Measurements from ENCODE around the gene EXOSC2.

Gene EXOSC2

GRCh38 chr9:130713286-130713960, 19.8 kb downstream of the EXOSC2 start:
- Histone ChIP-seq H4K20me1 (ENCODE audit: insufficient read depth, low read length) (no peaks in the 10 kb centered on the region), H3K4me2 (ENCODE audit: low read length) (peak overlapping the region; percentile 97), H3K4me3 (ENCODE audit: low read length) (peak overlapping the region; percentile 86), H3K9ac (ENCODE audit: low read length) (peak overlapping the region; percentile 71), H3K79me2 (ENCODE audit: low read length) (peaks cover 44% of the 10 kb centered on the region), H3K4me1 (ENCODE audit: low read length) (peaks cover 23% of the 10 kb centered on the region), H3K27me3 (ENCODE audit: low read depth, low read length) (no peaks in the 10 kb centered on the region), H3K36me3 (replicated peaks; ENCODE audit: low read depth, low read length) (peaks cover 4% of the 10 kb centered on the region), H3K9me3 (ENCODE audit: insufficient read depth, low read length) (no peaks in the 10 kb centered on the region), H2AFZ (ENCODE audit: low read depth, low read length) (0 out of 2 replicates have a peak overlapping the region, but pooled peaks have one; percentile 73), H3K27ac (ENCODE audit: low read length) (peak overlapping the region; percentile 80)
- TF ChIP-seq CTCF (IDR thresholded peaks at IDR 0.05; ENCODE audit: low read depth, low read length) (peak; percentile 33), EZH2phosphoT487 (IDR thresholded peaks at IDR 0.05; ENCODE audit: low read depth) (no peak)

DNA sequence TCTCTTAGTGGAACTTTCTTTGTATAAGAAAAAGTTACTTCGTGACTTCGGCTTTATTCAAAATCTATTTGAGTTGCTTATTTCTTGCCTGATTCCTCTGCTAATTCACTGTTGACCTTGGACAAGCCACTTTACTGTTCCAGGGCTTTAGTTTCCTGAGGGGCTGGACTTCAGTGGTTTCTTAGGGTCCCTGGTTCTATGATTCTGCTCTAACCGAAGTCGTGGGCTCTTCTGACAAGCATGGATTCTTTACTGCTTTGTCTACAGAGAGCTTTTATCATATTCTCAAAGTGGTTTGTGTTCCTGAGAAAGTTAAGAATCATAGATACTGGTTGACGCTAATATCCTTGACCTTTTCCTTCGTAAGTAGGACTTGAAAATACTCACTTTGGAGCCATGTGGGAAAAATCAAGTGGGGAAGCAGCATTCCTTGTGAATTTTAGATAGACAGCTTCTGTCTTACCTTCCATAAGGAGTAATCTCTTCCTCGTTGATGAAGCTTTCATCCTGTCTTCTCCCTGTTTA, 21.1 kb downstream of the EXOSC2 start:
- Histone ChIP-seq H4K20me1 (ENCODE audit: insufficient read depth, low read length) (no peaks in the 10 kb centered on the region), H2AFZ (ENCODE audit: low read depth, low read length) (no peak overlapping the region), H3K4me2 (ENCODE audit: low read length) (peak overlapping the region; percentile 97), H3K4me3 (ENCODE audit: low read length) (peak overlapping the region; percentile 86), H3K9me3 (ENCODE audit: insufficient read depth, low read length) (no peaks in the 10 kb centered on the region), H3K79me2 (ENCODE audit: low read length) (peaks cover 51% of the 10 kb centered on the region), H3K27ac (ENCODE audit: low read length) (no peak overlapping the region), H3K36me3 (replicated peaks; ENCODE audit: low read depth, low read length) (no peaks in the 10 kb centered on the region), H3K27me3 (ENCODE audit: low read depth, low read length) (no peaks in the 10 kb centered on the region), H3K4me1 (ENCODE audit: low read length) (peaks cover 23% of the 10 kb centered on the region), H3K9ac (ENCODE audit: low read length) (no peak overlapping the region)
- TF ChIP-seq CTCF (IDR thresholded peaks at IDR 0.05; ENCODE audit: low read depth, low read length) = no peak
- TF ChIP-seq EZH2phosphoT487 (IDR thresholded peaks at IDR 0.05; ENCODE audit: low read depth) = no peak

DNA sequence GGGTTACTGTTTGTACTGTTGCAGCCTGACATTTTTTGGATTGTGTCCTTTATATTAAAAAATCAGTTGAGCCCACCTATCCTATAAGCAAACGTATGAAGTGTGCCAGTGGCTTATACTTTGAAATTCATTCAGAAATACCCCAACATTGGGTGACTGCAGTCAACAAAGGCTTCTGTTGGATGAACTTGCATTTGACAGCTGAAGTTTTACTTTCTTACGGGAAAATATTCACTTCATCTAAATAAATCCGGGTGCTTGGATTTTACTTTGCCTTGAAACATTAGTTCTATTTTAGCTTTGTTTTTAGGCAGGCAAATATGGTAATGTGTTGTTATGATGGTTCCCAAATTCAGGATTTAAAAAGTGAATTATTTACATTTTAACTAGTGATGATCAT, 21.7 kb downstream of the EXOSC2 start:
- H3K4me1 ChIP-seq (ENCODE audit: low read length) = peaks cover 23% of the 10 kb centered on the region
- H3K79me2 ChIP-seq (ENCODE audit: low read length) = peaks cover 56% of the 10 kb centered on the region
- H3K27me3 ChIP-seq (ENCODE audit: low read depth, low read length) = no peaks in the 10 kb centered on the region
- H4K20me1 ChIP-seq (ENCODE audit: insufficient read depth, low read length) = no peaks in the 10 kb centered on the region
- no peaks in the 10 kb centered on the region for H3K9me3 ChIP-seq (ENCODE audit: insufficient read depth, low read length)
- H3K4me2 ChIP-seq (ENCODE audit: low read length) = peak overlapping the region; percentile 97
- no peak overlapping the region for H3K9ac ChIP-seq (ENCODE audit: low read length)
- no peak overlapping the region for H2AFZ ChIP-seq (ENCODE audit: low read depth, low read length)
- H3K36me3 ChIP-seq (replicated peaks; ENCODE audit: low read depth, low read length) = no peaks in the 10 kb centered on the region
- TF ChIP-seq EZH2phosphoT487 (IDR thresholded peaks at IDR 0.05; ENCODE audit: low read depth) (no peak), CTCF (IDR thresholded peaks at IDR 0.05; ENCODE audit: low read depth, low read length) (no peak)
- peak overlapping the region; percentile 86; the same call in 1 of the 2 replicates for H3K4me3 ChIP-seq (ENCODE audit: low read length)
- no peak overlapping the region for H3K27ac ChIP-seq (ENCODE audit: low read length)

DNA sequence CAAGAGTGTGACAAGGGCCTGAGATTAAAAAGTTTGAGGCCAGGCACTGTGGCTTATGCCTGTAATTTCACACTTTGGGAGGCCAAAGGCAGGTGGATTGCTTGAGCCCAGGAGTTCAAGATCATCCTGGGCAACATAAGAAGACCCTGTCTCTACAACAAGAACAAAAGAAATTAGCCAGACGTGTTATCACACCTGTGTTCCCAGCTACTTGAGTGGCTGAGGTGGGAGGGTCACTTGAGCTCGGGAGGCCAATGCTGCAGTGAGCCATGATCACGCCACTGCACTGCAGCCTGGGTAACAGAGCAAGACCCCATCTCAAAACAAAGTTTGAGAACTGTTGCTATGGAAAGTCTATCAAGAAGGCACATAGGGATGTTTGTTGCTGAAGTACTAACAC, 25.0 kb downstream of the EXOSC2 start:
- Histone ChIP-seq H3K4me1 (ENCODE audit: low read length) (peaks cover 20% of the 10 kb centered on the region), H3K36me3 (replicated peaks; ENCODE audit: low read depth, low read length) (no peaks in the 10 kb centered on the region), H3K9me3 (ENCODE audit: insufficient read depth, low read length) (no peaks in the 10 kb centered on the region), H3K4me2 (ENCODE audit: low read length) (no peak overlapping the region), H3K4me3 (ENCODE audit: low read length) (no peak overlapping the region), H3K27me3 (ENCODE audit: low read depth, low read length) (no peaks in the 10 kb centered on the region), H3K27ac (ENCODE audit: low read length) (no peak overlapping the region), H2AFZ (ENCODE audit: low read depth, low read length) (no peak overlapping the region), H4K20me1 (ENCODE audit: insufficient read depth, low read length) (no peaks in the 10 kb centered on the region), H3K9ac (ENCODE audit: low read length) (no peak overlapping the region), H3K79me2 (ENCODE audit: low read length) (peaks cover 58% of the 10 kb centered on the region)
- TF ChIP-seq CTCF (IDR thresholded peaks at IDR 0.05; ENCODE audit: low read depth, low read length) (no peak), EZH2phosphoT487 (IDR thresholded peaks at IDR 0.05; ENCODE audit: low read depth) (no peak)
